GM10248 (cell line): Measurements from ENCODE around the gene BICD1.
"Not testable (repeated sequence)": the region's sequence is repeated elsewhere in the genome, so short reads cannot be mapped to it uniquely, and the experiment has no call there.

Source experiments
- CTCF ChIA-PET: fragments of 300-600 bp; sonication (Branson Sonifier 250); formaldehyde crosslinking; extraction: SDS; loops from one replicate; lab custom pipeline; 2021; ENCODE audit warnings: antibody characterized with exemption; lab: Yijun Ruan, JAX
- POLR2A ChIA-PET: fragments of 350-650 bp; sonication (Branson Sonifier 250); formaldehyde crosslinking; extraction: SDS; loops from one replicate; lab custom pipeline; 2020; ENCODE audit warnings: antibody characterized with exemption; lab: Yijun Ruan, JAX
- DNase-seq: peaks from one replicate; pipeline ENCODE4 v3.0.0; 2012; ENCODE audit errors: extremely low spot score
- TF ChIP-seq, protein P1 (sequence below): IDR thresholded peaks from 2 replicates; pipeline ENCODE4 v1.5.1; 2012; ENCODE audit warnings: mild to moderate bottlenecking, low read depth; ENCODE audit errors: extremely low read depth, missing control alignments, control extremely low read depth

Gene BICD1

DNA sequence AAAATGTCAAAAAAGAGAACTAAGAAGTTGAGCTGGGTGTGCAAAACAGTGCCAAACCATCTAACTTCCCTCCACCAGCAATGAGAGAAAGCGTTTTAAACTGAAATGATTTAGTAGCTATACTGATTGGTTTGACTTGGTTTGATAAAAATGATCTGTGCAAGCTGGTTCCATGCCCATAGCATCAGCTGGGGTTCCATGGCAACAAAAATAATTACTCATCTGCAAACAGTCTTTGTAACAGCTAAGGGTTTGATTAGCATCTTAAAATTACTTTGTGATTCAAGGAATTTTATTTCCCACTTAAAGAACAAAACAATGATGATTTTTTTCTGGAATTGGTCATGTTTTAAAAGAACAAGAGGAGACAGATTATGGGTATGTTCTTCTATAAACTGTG, 15.0 kb upstream of the BICD1 start:
- TF ChIP-seq, protein P1, sequence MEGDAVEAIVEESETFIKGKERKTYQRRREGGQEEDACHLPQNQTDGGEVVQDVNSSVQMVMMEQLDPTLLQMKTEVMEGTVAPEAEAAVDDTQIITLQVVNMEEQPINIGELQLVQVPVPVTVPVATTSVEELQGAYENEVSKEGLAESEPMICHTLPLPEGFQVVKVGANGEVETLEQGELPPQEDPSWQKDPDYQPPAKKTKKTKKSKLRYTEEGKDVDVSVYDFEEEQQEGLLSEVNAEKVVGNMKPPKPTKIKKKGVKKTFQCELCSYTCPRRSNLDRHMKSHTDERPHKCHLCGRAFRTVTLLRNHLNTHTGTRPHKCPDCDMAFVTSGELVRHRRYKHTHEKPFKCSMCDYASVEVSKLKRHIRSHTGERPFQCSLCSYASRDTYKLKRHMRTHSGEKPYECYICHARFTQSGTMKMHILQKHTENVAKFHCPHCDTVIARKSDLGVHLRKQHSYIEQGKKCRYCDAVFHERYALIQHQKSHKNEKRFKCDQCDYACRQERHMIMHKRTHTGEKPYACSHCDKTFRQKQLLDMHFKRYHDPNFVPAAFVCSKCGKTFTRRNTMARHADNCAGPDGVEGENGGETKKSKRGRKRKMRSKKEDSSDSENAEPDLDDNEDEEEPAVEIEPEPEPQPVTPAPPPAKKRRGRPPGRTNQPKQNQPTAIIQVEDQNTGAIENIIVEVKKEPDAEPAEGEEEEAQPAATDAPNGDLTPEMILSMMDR = no peak
- ChIA-PET POLR2A (no interaction called here), CTCF (interaction anchor here (1.5 kb wide), 1 partner anchor 16 kb away, joined by 4 read pairs; no protein-coding TSS in a partner anchor)
- no peak for DNase-seq

DNA sequence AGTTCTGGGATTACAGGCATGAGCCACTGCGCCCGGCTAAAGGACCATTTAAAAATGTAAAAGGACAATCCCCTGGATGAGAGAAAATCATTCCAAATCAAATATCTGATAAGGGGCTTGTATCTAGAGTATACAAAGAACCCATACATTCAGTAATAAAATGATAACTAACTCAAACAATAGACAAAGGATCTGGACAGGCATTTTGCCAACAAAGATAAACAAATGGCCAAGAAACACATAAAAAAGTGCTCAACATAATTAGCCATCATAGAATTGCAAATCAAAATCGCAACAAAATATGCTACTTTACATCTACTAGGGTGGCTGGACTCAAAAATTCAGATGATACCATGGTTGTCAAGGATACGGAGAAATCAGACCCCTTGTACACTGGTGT, 8.5 kb upstream of the BICD1 start:
- ChIA-PET POLR2A (no interaction called here), CTCF (no interaction called here)
- no peak for DNase-seq
- TF ChIP-seq, protein P1 = no peak

DNA sequence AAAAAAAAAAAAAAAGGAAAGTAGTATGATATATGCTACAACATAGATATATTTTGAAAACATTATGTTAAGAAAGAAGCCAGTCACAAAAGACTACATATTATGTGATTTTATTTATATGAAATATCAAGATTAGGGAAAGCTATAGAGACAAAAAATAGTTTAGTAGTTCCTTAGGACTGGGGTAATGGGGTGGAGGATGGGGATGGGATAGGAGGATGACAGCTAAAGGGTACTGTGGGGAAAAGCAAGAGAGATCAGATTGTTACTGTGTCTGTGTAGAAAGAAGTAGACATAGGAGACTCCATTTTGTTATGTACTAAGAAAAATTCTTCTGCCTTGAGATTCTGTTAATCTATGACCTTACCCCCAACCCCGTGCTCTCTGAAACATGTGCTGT, 7.4 kb upstream of the BICD1 start:
- CTCF ChIA-PET, DNase-seq, POLR2A ChIA-PET: not testable (repeated sequence)

DNA sequence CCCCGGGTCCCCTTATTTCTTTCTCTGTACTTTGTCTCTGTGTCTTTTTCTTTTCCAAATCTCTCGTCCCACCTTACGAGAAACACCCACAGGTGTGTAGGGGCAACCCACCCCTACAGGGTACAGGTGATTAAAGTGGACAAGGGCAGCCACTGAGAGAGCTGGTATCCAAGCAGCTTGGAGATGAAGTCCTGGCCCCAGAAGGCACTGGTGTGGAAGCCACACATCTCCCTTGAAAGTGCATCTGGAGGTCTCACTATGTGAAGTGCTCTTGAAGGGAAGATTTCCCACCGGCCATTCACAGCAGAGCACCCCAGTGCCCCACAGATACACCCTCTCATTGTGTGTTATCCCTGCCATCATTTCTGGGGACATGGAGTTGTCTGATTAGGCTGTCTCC, 6.3 kb upstream of the BICD1 start:
- DNase-seq = no peak
- POLR2A ChIA-PET = interaction anchor here (0.5 kb wide), 1 partner anchor 14 kb away, joined by 3 read pairs; no protein-coding TSS in a partner anchor
- TF ChIP-seq, protein P1 = no peak
- CTCF ChIA-PET = no interaction called here

DNA sequence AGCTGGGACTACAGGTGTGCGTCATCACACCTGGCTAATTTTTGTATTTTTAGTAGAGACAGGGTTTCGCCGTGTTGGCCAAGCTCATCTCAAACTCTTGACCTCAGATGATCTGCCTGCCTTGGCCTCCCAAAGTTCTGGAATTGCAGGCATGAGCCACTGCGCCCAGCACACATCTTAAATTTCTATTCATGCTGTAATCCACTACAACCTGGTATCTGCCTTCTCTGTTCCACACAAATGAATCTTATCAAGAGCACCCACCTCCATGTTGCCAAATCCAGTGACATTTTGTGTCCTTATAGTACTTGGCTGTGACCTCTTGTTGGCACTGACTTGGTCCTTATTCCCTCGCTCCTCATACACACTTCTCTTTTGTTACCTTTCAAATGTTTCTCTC, 5.8 kb upstream of the BICD1 start:
- TF ChIP-seq, protein P1 = no peak
- CTCF ChIA-PET = no interaction called here
- POLR2A ChIA-PET = no interaction called here
- no peak for DNase-seq

DNA sequence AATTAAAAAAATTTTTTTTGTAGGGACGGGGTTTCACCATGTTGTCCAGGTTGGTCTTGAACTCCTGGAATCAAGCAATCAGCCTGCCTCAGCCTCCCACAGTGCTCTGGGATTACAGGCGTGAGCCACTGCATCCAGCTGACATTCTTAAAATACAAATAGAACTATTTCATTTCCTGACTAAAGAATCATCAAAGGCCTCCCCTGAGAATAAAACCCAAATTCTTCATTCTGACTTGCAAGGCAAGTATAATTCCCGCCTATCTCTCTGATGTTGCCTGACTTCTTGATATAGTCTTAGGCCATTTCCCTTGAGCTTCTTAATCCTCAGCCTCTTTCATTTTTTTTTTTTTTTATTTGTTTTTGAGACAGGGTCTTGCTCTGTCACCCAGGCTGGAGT, 4.4 kb upstream of the BICD1 start:
- ChIA-PET POLR2A (no interaction called here), CTCF (no interaction called here)
- DNase-seq = no peak
- TF ChIP-seq, protein P1 = no peak

DNA sequence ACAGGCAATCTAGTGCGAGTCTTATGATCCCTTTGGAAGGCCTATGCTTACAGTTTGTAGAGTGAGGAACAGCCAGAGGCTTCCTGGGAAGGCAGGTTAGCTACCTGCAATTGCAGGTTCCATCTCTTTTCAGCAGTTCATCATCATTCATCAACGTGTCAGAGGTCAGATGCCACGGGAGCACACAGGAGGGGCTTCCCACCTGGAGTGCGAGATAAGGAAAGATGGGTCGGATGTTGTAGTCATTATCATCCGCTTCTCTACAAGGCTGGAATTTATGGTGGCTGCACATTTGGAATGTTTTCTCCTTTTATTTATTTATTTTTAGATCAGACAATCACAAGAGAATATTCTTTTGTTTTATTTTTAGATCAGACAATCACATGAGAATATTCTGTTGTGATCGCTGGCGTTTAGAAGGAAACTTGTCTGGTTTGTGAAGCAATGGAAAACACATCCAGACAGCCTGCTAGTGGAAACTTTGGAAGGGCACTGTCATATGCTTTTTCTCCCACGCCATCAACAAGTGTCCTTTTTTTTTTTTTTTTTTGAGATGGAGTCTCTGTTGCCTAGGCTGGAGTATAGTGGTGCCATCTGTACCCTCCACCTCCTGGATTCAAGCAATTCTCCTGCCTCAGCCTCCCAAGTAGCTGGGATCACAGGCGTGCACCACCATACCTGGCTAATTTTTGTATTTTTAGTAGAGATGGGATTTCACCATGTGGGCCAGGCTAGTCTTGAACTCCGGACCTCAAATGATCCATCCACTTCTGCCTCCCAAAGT, 1.9 kb upstream of the BICD1 start:
- CTCF ChIA-PET = interaction anchor here (2.0 kb wide), 1 partner anchor 44 kb away, joined by 5 read pairs; no protein-coding TSS in a partner anchor
- POLR2A ChIA-PET = no interaction called here
- TF ChIP-seq, protein P1 = no peak
- no peak for DNase-seq
